GM10248 (cell line): ENCODE measurements around the gene GATA2.

ENCODE experiments used
- CTCF ChIA-PET: fragments of 300-600 bp; sonication (Branson Sonifier 250); formaldehyde crosslinking; extraction: SDS; loops from one replicate; lab custom pipeline; 2021; ENCODE audit warnings: antibody characterized with exemption; lab: Yijun Ruan, JAX
- POLR2A ChIA-PET: fragments of 350-650 bp; sonication (Branson Sonifier 250); formaldehyde crosslinking; extraction: SDS; loops from one replicate; lab custom pipeline; 2020; ENCODE audit warnings: antibody characterized with exemption; lab: Yijun Ruan, JAX
- DNase-seq: peaks from one replicate; pipeline ENCODE4 v3.0.0; 2012; ENCODE audit errors: extremely low spot score
- TF ChIP-seq, protein P1 (sequence below): IDR thresholded peaks from 2 replicates; pipeline ENCODE4 v1.5.1; 2012; ENCODE audit warnings: mild to moderate bottlenecking, low read depth; ENCODE audit errors: extremely low read depth, missing control alignments, control extremely low read depth

Gene GATA2

DNA sequence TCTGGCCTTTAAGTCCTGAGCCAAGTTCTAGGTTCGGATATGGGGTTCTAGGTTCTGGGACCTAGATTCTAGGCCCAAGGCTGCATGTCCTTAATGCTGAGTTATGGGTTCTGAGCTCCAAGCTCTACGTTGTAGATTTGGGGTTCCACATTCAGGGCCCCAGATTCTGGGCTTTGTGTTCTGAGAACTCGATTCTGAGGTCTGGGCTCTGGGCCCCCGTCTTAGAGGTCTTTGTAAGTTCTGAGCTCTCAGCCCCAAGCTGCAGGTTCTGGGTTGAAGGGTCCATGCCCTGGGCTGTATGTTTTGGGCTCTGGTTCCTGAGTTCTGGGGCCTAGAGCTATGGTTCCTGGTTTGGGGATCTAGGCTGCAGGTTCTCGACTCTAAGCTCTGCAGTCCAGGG lies 16.3 kb downstream of the GATA2 start:
- ChIA-PET CTCF (interaction anchor here (1.8 kb wide), 1 partner anchor 21 kb away, joined by 5 read pairs; no protein-coding TSS in a partner anchor), POLR2A (no interaction called here)
- DNase-seq: no peak
- TF ChIP-seq, protein P1, sequence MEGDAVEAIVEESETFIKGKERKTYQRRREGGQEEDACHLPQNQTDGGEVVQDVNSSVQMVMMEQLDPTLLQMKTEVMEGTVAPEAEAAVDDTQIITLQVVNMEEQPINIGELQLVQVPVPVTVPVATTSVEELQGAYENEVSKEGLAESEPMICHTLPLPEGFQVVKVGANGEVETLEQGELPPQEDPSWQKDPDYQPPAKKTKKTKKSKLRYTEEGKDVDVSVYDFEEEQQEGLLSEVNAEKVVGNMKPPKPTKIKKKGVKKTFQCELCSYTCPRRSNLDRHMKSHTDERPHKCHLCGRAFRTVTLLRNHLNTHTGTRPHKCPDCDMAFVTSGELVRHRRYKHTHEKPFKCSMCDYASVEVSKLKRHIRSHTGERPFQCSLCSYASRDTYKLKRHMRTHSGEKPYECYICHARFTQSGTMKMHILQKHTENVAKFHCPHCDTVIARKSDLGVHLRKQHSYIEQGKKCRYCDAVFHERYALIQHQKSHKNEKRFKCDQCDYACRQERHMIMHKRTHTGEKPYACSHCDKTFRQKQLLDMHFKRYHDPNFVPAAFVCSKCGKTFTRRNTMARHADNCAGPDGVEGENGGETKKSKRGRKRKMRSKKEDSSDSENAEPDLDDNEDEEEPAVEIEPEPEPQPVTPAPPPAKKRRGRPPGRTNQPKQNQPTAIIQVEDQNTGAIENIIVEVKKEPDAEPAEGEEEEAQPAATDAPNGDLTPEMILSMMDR: no peak

DNA sequence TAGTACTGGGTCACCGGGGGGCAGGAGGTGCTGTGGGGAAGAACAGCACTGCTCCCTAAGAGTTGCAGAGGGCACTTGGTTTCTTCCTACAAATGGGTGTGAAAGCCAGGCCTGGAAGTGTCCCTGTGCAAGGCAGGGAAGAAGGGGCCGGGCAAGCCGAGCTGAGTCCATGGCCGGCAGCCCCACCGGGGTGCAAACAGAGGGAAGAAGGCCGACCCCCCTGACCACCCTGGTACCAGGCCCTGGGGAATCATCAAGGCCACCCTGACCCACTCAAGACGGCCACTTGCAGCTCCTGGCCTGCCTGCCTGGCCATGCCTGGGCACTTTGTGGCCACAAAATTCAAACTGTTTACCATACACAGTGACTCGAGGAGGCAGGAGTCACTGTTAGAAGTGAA lies 17.6 kb downstream of the GATA2 start:
- TF ChIP-seq, protein P1: no peak
- ChIA-PET CTCF (interaction anchor here (1.8 kb wide), 1 partner anchor 22 kb away, joined by 5 read pairs; no protein-coding TSS in a partner anchor), POLR2A (no interaction called here)
- DNase-seq: no peak

DNA sequence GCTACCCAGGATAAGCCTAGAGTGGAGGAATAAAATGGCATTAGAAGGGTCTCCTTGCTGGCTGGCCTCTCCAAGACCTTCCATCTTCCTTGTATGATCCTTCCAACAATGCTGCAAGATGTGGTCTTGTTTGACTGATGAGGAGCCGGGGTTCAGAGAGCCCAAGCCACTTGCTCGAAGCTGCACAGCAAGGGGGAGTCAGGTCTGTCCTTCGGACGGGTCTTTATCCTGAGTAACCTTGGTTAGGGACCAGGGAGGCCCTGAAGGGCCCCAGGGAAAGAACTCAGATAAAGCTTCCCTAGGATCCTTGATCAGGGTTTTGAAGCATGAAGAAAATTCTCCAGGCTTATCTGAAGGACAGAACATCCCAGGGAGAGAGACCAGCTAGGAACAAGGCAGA lies 19.3 kb downstream of the GATA2 start:
- ChIA-PET POLR2A (no interaction called here), CTCF (interaction anchor here (1.0 kb wide), 1 partner anchor 21 kb away, joined by 3 read pairs; no protein-coding TSS in a partner anchor)
- TF ChIP-seq, protein P1: no peak
- DNase-seq: no peak

DNA sequence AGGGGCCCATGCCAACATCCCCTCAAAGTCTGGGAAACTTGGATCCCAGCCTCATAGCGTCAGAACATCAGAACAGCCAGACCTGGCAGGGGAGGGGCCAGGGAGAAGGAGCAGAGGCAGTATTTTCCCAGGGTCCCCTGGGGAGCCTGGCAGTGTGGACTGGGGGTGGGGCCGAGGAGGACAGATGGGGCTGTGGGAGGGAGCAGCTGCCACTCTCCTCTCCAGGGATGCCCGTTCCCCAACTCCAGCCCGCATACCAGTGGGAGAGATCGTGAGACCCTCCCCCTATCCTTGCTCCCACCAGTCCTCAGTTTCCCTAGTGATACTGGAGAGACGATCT lies 19.9 kb downstream of the GATA2 start:
- ChIA-PET POLR2A (no interaction called here), CTCF (no interaction called here)
- TF ChIP-seq, protein P1: no peak
- no peak for DNase-seq

DNA sequence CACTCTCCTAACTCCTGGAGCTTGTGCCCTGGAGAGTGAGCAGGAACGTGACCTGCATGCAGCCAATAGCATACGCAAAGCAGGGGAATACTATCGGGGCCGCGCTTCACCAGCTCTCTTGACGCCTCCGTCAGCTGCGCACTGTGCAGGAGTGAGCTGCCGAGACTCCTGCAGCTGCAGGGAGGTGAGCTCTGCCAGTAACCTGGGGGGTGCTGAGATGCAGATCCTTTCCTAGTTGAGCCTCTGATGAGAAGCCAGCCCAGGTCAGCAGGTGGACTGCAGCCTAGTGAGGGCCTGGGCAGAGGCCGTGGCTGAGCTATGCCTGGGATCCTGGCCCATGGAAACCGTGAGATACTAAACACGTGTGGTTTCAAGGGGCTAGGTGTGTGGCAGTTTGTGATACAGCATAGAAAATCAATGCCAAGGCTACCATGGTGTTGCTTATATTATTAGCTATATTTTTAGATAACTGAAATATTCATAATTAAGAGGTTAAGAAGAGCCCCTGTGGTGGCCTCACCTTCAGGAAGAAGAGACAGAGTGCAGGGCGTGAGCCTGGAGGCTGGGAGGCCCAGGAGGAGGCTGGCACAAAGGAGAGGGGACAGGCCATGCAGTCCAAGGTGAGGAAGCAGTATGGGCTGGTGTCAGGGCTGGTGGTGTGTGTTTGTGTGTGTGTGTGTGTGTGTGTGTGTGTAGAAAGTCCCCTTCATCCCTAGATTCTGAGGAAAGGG lies 20.4 kb downstream of the GATA2 start:
- TF ChIP-seq, protein P1: no peak
- DNase-seq: no peak
- ChIA-PET POLR2A (no interaction called here), CTCF (no interaction called here)

DNA sequence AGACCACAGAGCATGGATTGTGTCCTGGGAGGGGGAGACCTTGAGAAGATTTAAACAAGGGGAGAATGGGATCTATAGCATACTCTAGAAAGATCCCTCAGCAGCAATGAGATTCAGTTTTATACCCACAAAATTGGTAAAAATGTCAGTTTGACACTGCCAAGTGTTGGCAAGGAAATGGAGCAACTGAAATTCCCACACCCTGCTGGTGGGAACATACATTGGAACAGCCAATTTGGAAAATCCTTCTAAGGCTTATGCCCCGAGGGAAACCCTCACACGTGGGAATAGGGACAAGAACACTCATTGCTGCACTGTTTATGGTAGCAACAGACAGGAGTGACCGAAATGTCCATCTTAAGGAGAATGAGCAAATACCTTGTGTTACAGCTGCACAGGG lies 21.3 kb downstream of the GATA2 start:
- DNase-seq: no peak
- CTCF ChIA-PET: no interaction called here
- POLR2A ChIA-PET: no interaction called here
- TF ChIP-seq, protein P1: no peak

DNA sequence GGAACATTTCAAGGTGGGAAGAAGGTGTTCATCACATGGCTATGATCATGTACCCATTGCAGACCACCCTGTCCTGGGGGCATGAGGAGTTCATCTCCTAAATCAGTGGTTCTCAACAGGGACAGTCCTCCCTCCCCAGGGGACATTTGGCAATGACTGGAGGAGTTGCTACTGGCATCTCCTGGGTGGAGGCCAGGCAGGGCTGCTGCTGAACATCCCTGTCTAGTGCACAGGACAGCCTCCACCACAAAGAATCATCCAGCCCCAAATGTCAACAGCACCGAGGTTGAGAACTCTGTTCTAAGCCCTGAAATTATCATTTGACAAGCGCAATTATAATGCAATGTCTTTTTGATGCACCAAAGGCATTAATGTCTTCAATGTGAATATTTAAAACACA lies 21.9 kb downstream of the GATA2 start:
- CTCF ChIA-PET: no interaction called here
- no peak for DNase-seq
- TF ChIP-seq, protein P1: no peak
- POLR2A ChIA-PET: no interaction called here
